HG02973 (cell line): ENCODE data around the gene C17orf100.
"Not testable (repeated sequence)": the region's sequence is repeated elsewhere in the genome, so short reads cannot be mapped to it uniquely, and the experiment has no call there.

ENCODE experiments used
- ATAC-seq: cut with Tn5 transposase; IDR thresholded peaks from one replicate; pipeline ENCODE4 v1.9.1; 2021; ENCODE audit warnings: moderate library complexity; ENCODE audit not compliant: unreplicated experiment

The C17orf100 gene

DNA sequence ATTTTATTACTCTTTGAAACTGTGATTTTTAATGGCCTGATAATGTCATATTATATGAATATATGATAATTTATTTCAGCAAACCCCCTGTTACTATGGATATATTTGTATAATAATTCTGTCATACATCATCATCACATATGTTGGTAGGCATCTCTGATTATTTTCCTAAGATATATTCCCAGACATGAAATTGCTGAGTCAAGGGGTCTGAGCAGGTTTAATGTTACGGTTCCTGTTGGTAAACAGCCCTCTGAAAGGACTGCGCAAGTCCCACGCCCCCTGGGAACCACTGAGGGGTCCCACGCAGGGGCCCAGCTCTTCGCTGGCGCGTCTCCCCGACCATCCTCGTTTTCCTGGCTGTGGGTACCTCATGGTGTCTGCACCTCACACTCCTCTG lies 37.4 kb downstream of the C17orf100 start:
- no peak for ATAC-seq

DNA sequence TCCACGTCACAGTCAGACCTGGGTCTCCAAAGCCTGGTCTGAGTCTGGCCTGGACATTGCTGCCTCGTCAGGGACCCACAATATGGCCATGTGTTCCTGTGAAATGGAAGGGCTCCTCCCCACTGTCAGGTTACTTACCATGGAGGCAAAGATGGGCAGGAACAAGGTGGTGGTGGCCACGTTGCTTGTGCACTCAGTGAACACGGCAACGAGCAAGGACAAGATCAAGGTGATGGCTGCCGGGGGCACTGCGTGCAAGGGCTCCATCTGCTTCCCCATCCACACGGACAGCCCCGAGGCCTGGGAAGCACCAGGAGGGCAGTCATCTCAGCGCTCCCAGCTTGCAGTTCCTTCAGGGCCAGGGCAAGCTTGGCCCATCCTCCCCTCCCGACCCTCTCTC lies 39.1 kb downstream of the C17orf100 start:
- no peak for ATAC-seq

DNA sequence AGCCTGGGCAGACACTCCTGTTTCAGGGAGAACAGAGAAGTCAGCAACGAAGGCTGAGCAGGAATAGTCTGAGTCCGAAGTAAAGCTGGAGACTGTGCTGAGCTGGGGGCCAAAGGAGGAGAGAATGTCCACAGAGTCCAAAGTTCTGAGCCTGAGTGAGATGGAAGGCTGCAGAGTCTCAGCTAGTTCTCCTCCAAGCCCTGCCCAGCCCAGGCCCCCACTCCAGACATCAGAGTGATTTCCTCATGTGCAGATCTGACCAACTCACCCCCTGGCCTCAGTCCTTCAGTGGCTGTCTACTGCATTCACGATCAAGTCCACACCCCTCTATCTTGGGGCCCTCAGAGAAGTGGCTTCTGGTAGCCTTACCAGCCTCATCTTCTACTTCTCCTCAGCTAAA lies 40.0 kb downstream of the C17orf100 start:
- no peak for ATAC-seq

GRCh38 chr17:6691958-6692357 lies 40.4 kb downstream of the C17orf100 start:
- ATAC-seq, result not testable (repeated sequence)

GRCh38 chr17:6695051-6695450 lies 43.5 kb downstream of the C17orf100 start:
- no peak for ATAC-seq

DNA sequence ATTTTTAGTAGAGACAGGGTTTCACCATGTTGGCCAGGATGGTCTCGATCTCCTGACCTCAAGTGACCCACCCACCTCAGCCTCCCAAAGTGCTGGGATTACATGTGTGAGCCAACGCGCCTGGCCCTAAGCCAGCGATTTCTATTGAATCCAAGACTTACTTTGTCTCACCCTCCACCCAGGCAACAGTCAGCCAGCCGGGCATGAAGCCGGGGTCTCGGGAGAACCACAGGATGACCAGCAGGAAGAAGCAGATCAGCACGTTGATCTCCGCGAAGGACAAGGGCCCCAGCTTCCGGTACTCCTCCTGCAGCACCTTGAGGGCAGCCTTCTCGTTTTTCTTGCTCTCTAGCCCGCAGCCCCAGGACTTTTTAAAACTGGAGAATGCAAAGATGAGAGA lies 44.0 kb downstream of the C17orf100 start:
- ATAC-seq, result no peak

GRCh38 chr17:6696906-6697305 lies 45.3 kb downstream of the C17orf100 start:
- ATAC-seq, result no peak

- ATAC-seq, result no peak
Observed at GRCh38 chr17:6698004-6698403, 46.4 kb downstream of the C17orf100 start.

GRCh38 chr17:6699997-6700947 lies 48.7 kb downstream of the C17orf100 start:
- no peak for ATAC-seq

GRCh38 chr17:6700948-6701307 lies 49.4 kb downstream of the C17orf100 start:
- no peak for ATAC-seq

DNA sequence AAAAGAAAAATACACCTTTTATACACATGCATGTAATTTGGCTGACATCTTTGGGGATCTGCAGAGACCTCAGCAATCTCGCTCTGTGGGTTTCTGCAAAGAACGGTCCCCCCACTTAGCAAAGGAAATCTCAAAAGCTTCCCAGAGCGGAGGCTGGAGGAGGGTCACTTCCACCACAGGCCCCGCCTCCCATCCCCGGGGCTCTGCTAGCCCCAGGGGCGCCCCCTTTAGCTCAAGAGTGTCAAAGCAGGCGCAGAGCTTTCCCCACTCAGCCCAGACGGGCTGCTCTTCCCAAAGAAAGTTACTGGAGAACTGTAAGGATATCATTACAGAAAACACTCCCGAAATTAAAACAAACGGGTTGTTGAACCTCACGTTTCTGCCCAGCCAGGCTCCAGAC lies 50.2 kb downstream of the C17orf100 start:
- ATAC-seq, result no peak

- ATAC-seq, result no peak
Observed at GRCh38 chr17:6702567-6703215, 51.1 kb downstream of the C17orf100 start.
